Naive B cell (primary cell): ENCODE data around the gene ACP6. TPM values are rescaled to one million over a fixed set of nuclear protein-coding genes. Genes with fewer than 3 reads are reported as not detected.

ENCODE experiments used
- ATAC-seq, 2 donors: fragments of 150-1000 bp; cut with Tn5 transposase; 2 replicates each; pipeline ENCODE4 v1.10.0; 2021; ENCODE audit warnings: low read depth in 2 of 2, mild to moderate bottlenecking in 2 of 2, moderate library complexity in 2 of 2
- DNase-seq: peaks from one replicate; pipeline ENCODE4 v3.0.0; 2022
- H3K27ac Mint-ChIP-seq, 6 donors: one replicate each; pipeline ENCODE4 v1.8.0; 2020 to 2022; ENCODE audit warnings: mild to moderate bottlenecking in 6 of 6, mixed read lengths in 6 of 6, moderate library complexity in 5 of 6, inconsistent platforms in 2 of 6
- H3K27me3 Mint-ChIP-seq, 3 donors: one replicate each; pipeline ENCODE4 v1.8.0; 2021 to 2022; ENCODE audit warnings: mixed read lengths in 3 of 3, mild to moderate bottlenecking in 1 of 3
- H3K36me3 Mint-ChIP-seq, 2 donors: one replicate each; pipeline ENCODE4 v1.8.0; 2020 to 2022; ENCODE audit warnings: mixed read lengths in 2 of 2, inconsistent platforms in 1 of 2, mild to moderate bottlenecking in 1 of 2
- H3K4me1 Mint-ChIP-seq, 3 donors: one replicate each; pipeline ENCODE4 v1.8.0; 2020 to 2022; ENCODE audit warnings: mixed read lengths in 3 of 3, inconsistent platforms in 1 of 3, mild to moderate bottlenecking in 1 of 3, moderate library complexity in 1 of 3
- H3K4me3 Mint-ChIP-seq, 8 donors: one replicate each; pipeline ENCODE4 v1.8.0; 2020 to 2022; ENCODE audit warnings: mild to moderate bottlenecking in 8 of 8, mixed read lengths in 8 of 8, moderate library complexity in 8 of 8, inconsistent platforms in 2 of 8
- H3K9me3 Mint-ChIP-seq, 7 donors: one replicate each; pipeline ENCODE4 v1.8.0; 2020 to 2022; ENCODE audit warnings: mixed read lengths in 7 of 7, mild to moderate bottlenecking in 5 of 7, inconsistent platforms in 2 of 7, moderate library complexity in 1 of 7
- polyA plus RNA-seq, 6 donors: library from polyadenylated mRNA; unstranded; fragments of 300-500 nt; fragmentation: Illumina TruSeq; gene quantifications; one replicate each; pipeline ENCODE4 v1.2.3, GENCODE V29; 2021; ENCODE audit warnings: low read depth in 6 of 6

Gene ACP6
- polyA plus RNA-seq, 6 donors from 2014 or later, result 3.4 to 8.9 (median 5.6) TPM; not detected in 1

DNA sequence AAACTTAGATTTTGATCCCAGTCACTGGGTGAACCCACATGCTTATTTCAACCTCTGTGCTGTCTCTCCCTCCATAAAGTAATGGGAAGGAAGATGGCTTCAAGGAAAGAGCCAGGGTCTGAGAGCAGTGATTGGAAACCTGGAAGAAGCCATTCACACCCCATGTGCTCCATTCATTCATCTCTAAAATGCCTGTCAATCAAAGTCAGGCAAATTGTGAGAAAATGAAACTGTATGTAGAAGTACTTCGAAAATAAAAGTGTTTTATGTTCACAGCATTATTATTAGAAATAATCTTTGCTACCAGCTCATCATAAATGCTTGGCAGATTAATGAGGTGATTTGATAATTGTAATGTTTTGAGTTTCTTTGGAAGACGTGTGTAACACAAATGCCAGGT, 61.0 kb downstream of the ACP6 start:
- H3K27me3 Mint-ChIP-seq, result no peaks in the 10 kb centered on the region
- no peak overlapping the region for H3K27ac Mint-ChIP-seq
- ATAC-seq, result no peak

DNA sequence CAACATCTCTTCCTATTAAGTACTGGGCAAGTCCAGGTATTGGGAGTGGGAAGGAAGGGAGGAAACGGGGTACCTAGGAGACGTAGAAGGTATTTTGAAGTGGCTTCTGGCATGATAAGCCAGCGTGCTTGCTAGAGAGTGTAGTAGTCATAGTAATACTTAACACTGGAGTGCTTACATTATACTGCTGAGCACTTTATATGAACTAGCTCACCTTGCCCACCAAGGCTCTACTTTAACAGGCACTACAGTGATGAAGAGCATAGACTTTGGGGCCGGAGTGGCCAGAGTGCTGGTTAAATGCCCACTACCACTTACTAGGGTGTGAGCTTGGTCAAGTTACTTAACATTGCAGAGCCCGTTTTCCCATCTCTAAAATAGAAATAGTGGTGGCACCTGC, 61.7 kb downstream of the ACP6 start:
- DNase-seq, result no peak
- no peaks in the 10 kb centered on the region for H3K27me3 Mint-ChIP-seq
- no peak for ATAC-seq
- H3K4me1 Mint-ChIP-seq, result no peaks in the 10 kb centered on the region
- H3K36me3 Mint-ChIP-seq, result peaks cover 17 to 29% of the 10 kb centered on the region in 2 donors
- no peaks in the 10 kb centered on the region for H3K9me3 Mint-ChIP-seq
- peak overlapping the region in 1 of 6 donors; percentile 70 for H3K27ac Mint-ChIP-seq
- H3K4me3 Mint-ChIP-seq, result no peak overlapping the region

More for the DNA sequence above, 61.0 kb downstream of the ACP6 start:
- H3K36me3 Mint-ChIP-seq, result peaks cover 17 to 32% of the 10 kb centered on the region in 2 donors
- H3K4me1 Mint-ChIP-seq, result no peaks in the 10 kb centered on the region
- no peaks in the 10 kb centered on the region for H3K9me3 Mint-ChIP-seq
- no peak overlapping the region for H3K4me3 Mint-ChIP-seq
- no peak for DNase-seq

DNA sequence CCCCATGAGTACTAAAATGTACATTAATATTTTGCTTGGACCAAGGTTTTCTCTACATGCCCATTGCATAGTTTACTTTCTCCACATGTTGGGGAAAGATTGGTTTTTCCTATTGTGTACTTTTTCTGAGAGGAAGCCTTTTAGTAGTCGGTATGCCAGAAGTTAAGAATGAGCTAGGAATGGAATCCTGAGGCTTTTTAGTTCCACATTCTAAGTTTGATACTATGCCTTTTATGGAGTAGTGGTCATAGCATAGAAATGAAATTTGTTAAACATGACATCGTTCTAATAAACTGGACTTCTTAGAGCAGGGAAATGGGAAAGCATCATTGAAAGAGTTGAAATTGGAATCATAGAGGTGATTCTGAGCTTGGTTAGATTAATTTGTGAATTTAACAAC, 64.7 kb downstream of the ACP6 start:
- ATAC-seq, result no peak
- H3K36me3 Mint-ChIP-seq, result peaks cover 17 to 29% of the 10 kb centered on the region in 2 donors
- no peak overlapping the region for H3K27ac Mint-ChIP-seq

DNA sequence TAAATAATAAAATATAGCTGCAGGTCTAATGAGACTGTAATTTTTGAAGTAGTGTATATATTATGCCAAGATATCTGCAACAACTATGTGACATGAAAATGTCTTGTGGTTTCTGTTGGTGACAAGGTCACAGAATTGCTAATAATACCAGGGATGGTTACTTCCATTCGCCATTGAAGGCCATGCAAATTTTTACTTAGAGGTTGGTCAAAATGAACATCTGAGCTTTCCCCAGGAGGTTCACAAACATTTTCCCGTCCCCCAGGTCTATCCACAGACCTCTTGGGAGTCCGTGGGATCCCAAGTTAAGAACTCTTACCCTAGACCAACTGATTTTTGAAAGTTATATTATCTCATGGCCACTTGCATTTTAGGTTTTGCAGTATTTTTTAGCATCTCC, 66.3 kb downstream of the ACP6 start:
- peaks cover 10 to 15% (median 12%) of the 10 kb centered on the region in 3 donors for H3K4me1 Mint-ChIP-seq
- H3K9me3 Mint-ChIP-seq, result no peaks in the 10 kb centered on the region
- no peaks in the 10 kb centered on the region for H3K27me3 Mint-ChIP-seq
- peaks cover 17 to 26% of the 10 kb centered on the region in 2 donors for H3K36me3 Mint-ChIP-seq
- ATAC-seq (no peak), DNase-seq (no peak)
- H3K27ac Mint-ChIP-seq, result no peak overlapping the region
- H3K4me3 Mint-ChIP-seq, result no peak overlapping the region

More for the DNA sequence above, 64.7 kb downstream of the ACP6 start:
- Mint-ChIP-seq H3K4me1 (peaks cover 7 to 9% (median 8%) of the 10 kb centered on the region in 3 donors), H3K4me3 (no peak overlapping the region), H3K9me3 (no peaks in the 10 kb centered on the region), H3K27me3 (no peaks in the 10 kb centered on the region)
- no peak for DNase-seq

DNA sequence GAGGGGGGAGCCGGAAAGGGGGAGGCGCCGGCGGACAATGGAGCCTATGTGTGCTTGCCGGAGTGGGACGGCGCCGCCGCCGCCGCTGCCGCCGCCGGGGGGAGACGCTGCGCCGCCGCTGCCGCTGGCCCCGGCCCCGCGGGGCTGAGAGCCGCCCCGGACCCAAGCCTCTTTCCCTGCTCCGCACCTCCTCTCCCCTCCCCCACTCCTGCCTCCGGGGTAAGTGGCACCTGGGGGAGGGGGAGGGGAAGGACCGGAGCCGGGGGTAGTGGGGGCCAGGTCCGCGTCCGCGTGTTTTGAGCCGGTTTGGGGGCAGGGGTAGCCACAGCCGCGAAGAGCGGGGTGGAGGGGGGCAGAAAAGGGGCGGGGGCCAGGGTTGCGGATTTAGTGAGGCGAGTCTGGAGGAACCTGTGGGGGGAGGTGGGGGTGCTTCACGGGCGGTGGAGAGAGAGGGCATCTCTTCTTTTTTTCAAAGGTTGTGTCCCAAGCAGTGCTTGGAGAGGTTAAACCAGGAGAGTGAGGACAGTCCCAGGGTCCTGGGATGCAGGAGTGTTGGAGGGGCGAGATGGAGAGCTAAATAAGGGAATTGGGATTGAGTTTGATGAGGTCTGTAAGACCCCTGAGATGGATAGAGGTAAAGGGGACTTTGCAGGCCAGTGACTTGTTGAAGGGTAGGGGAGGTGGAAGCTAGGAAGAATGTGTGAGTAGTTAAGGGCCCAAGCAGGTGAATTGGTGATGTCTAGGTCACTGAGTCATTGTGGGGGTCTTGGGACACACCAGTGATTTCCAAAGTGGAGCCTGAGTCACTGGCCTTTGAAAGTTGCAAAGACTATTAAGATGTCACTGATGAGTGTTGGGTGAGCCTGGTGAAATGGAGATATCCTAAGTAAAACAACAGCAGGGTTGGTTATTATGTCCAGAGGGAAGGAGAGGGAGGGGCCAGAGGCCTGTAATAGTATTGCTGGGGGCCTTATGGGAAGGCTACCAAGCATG, 69.9 kb downstream of the ACP6 start:
- Mint-ChIP-seq H3K4me1 (peaks cover 12 to 20% (median 19%) of the 10 kb centered on the region in 3 donors), H3K36me3 (peaks cover 0 to 5% of the 10 kb centered on the region in 2 donors), H3K9me3 (no peaks in the 10 kb centered on the region), H3K27ac (peak overlapping the region; percentile 19 to 97 (median 80)), H3K27me3 (no peaks in the 10 kb centered on the region), H3K4me3 (peak overlapping the region; percentile 85 to 96 (median 89))
- ATAC-seq, result peak in 1 of 2 donors; percentile 2
- no peak for DNase-seq

DNA sequence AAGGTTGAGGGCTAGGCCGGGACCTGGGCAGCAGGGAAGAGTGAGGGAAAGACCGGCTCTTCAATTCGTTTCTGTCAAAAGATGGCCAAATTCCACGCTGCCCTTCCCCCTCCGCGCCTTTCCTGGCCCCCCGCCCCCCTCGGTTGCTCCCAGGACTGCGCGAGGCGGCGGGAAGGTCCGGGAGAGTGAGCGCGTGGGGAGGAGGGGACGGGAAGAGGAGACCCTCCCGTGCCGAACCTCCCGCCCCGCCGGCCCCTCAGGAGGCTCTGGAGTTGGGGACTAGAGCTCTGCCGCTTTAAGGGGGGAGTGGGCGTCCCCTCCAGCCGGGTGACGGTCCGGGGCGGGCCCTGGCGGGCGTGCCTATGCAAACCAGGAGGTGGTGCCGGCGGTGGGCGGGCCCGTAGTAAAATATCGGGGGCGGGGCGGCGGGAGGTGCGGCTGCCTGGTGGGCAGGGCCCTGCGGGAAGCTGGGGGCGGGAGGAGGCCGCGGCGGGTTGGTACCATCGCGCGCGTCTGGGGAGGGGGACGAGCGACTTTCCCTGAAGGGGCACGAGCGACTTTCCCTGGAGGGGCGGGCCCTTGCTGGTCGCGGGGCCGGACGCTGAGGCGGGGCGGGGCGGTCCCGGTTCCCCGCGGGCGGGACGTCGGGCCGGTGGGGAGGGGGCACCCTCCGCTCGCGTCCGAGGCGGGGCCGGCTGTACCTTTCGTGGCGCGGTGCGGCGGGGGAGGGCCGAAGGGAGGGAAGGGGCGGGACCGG, 70.8 kb downstream of the ACP6 start:
- ATAC-seq, result peak; percentile 78
- Mint-ChIP-seq H3K4me1 (peaks cover 12 to 20% (median 19%) of the 10 kb centered on the region in 3 donors), H3K36me3 (no peaks in the 10 kb centered on the region), H3K4me3 (peak overlapping the region; percentile 87 to 96 (median 92)), H3K9me3 (no peaks in the 10 kb centered on the region), H3K27me3 (no peaks in the 10 kb centered on the region), H3K27ac (peak overlapping the region in 4 of 6 donors; percentile 56 to 72 (median 64))
- DNase-seq, result peak; percentile 92

DNA sequence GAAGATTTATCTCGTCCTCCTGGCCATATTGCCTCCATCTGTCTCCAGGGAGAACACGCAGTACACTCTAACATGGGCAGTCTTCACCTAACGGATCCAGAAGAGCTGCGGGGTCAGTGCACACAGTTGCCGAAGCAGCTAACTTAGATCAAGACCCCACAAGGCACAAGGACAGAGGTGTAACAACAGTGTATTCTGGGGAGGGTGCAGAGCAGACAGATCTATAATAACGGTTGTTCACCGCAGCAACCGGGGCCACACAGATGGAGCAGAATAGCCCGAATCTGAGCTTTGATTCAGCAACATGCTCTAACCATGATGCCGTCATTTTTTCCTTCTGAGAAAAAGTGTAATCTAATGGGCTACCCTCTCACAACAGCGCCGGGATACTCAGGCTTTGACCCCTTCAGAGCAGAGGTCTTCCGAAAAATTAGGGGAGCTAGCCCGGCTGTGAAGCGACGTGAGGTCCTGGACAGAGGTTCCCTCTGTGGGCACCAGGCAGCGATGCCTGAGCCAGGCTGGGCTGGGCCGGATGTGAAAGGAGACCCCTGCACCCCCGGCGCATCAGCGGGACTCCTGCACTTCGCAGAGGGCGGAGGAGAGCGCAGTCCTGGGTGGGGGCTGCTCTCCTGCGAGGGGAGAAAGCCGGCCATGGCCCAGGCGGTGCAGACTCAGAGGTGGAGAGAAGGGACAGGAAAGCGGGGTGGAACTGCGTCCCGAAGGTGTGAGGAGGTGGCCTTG, 71.5 kb downstream of the ACP6 start:
- ATAC-seq (peak in 1 of 2 donors; percentile 3), DNase-seq (peak; percentile 25)
- peak overlapping the region; percentile 87 to 95 (median 92) for H3K4me3 Mint-ChIP-seq

DNA sequence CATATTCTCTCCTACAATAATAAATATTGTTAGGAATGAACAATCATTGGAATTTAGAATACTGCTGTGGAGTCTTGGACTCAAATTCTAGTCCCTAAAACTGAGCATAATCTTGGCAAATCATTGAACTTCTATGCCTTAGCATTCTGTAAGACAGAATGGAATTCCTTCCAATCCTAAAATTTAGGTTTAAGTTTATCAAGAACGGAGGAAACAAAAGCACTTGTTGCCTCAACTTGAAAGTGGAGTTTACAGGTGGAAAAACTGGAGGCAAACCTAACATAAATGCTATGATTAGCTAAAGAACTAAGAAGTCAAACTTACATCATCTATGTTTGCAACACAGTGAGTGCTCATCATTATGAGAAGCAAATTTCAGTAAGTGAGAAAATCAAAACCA, 73.3 kb downstream of the ACP6 start:
- Mint-ChIP-seq H3K4me3 (peak overlapping the region in 1 of 8 donors; percentile 88), H3K9me3 (no peaks in the 10 kb centered on the region)

More for the DNA sequence above, 71.5 kb downstream of the ACP6 start:
- Mint-ChIP-seq H3K4me1 (peaks cover 12 to 20% (median 19%) of the 10 kb centered on the region in 3 donors), H3K9me3 (no peaks in the 10 kb centered on the region), H3K27me3 (no peaks in the 10 kb centered on the region), H3K36me3 (no peaks in the 10 kb centered on the region), H3K27ac (peak overlapping the region; percentile 9 to 72 (median 63))

More for the DNA sequence above, 73.3 kb downstream of the ACP6 start:
- Mint-ChIP-seq H3K36me3 (no peaks in the 10 kb centered on the region), H3K4me1 (peaks cover 12 to 20% (median 19%) of the 10 kb centered on the region in 3 donors), H3K27me3 (peaks cover 0 to 6% (median under 1%) of the 10 kb centered on the region in 3 donors), H3K27ac (no peak overlapping the region)
- no peak for DNase-seq
- ATAC-seq, result no peak

Other genes starting within 250 kb of the ACP6 start
- gene BCL9, start 129.0 kb downstream of the ACP6 start, polyA plus RNA-seq, result 1 to 10 TPM in 5 of 6 donors, not detected in 1; 1.2 to 3.0 (median 1.4) TPM
- gene GJA5, start 90.1 kb upstream of the ACP6 start, polyA plus RNA-seq, result not detected
- not detected for gene GJA8, start 232.3 kb upstream of the ACP6 start, polyA plus RNA-seq